H9 (cell line): ENCODE data around the gene LRRTM2. TPM values are rescaled to one million over a fixed set of nuclear protein-coding genes. Genes with fewer than 3 reads are reported as not detected.

Experiments used
- DNase-seq: peaks from one replicate; pipeline ENCODE4 v3.0.0-alpha.2; 2017
- H2AFZ ChIP-seq: one replicate; pipeline ENCODE4 v1.6.1; 2013; ENCODE audit warnings: mild to moderate bottlenecking, low read length, control low read depth, moderate library complexity
- H2AK5ac ChIP-seq: 2 replicates; pipeline ENCODE4 v1.6.1; 2013; ENCODE audit warnings: low read length, control low read depth, mixed read lengths; ENCODE audit not compliant: insufficient read length
- H2BK120ac ChIP-seq: one replicate; pipeline ENCODE4 v1.6.1; 2013; ENCODE audit warnings: low read depth, mild to moderate bottlenecking, low read length, control low read depth, inconsistent platforms; ENCODE audit not compliant: poor library complexity, severe bottlenecking
- H2BK12ac ChIP-seq: 2 replicates; pipeline ENCODE4 v1.6.1; 2013; ENCODE audit warnings: low read length, control low read depth, mixed read lengths, low read depth; ENCODE audit not compliant: insufficient read length
- H2BK15ac ChIP-seq: 2 replicates; pipeline ENCODE4 v1.6.1; 2013; ENCODE audit warnings: low read depth, low read length, control low read depth
- H2BK20ac ChIP-seq: one replicate; pipeline ENCODE4 v1.6.1; 2013; ENCODE audit warnings: low read depth, mild to moderate bottlenecking, low read length, control low read depth, inconsistent platforms; ENCODE audit not compliant: poor library complexity, severe bottlenecking
- H2BK5ac ChIP-seq: 2 replicates; pipeline ENCODE4 v1.6.1; 2013; ENCODE audit warnings: low read length, control low read depth, mixed read lengths; ENCODE audit not compliant: insufficient read length
- H3K14ac ChIP-seq: 2 replicates; pipeline ENCODE4 v1.6.1; 2013; ENCODE audit warnings: low read length, control low read depth; ENCODE audit not compliant: insufficient read depth
- H3K18ac ChIP-seq: 2 replicates; pipeline ENCODE4 v1.6.1; 2013; ENCODE audit warnings: low read depth, mild to moderate bottlenecking, mixed read lengths, low read length, control low read depth; ENCODE audit not compliant: insufficient read length
- H3K23ac ChIP-seq: 2 replicates; pipeline ENCODE4 v1.6.1; 2013; ENCODE audit warnings: low read length, control low read depth, mixed read lengths, low read depth; ENCODE audit not compliant: insufficient read length
- H3K23me2 ChIP-seq: 2 replicates; pipeline ENCODE4 v1.6.1; 2013; ENCODE audit warnings: low read depth, mild to moderate bottlenecking, mixed read lengths, low read length, control low read depth; ENCODE audit not compliant: insufficient read length, poor library complexity, severe bottlenecking
- H3K27ac ChIP-seq: 2 replicates; pipeline ENCODE4 v1.5.1; 2013; ENCODE audit warnings: low read length, control low read depth, mixed read lengths, low read depth; ENCODE audit not compliant: insufficient read length
- H3K27me3 ChIP-seq: 2 replicates; pipeline ENCODE4 v1.6.1; 2013; ENCODE audit warnings: low read length, control low read depth, inconsistent platforms; ENCODE audit not compliant: insufficient read depth
- H3K4ac ChIP-seq: 2 replicates; pipeline ENCODE4 v1.6.1; 2013; ENCODE audit warnings: low read depth, mild to moderate bottlenecking, control low read depth, inconsistent platforms, low read length, moderate library complexity
- H3K4me1 ChIP-seq: 2 replicates; pipeline ENCODE4 v1.6.1; 2013; ENCODE audit warnings: low read length, control low read depth, inconsistent platforms; ENCODE audit not compliant: insufficient read depth
- H3K4me2 ChIP-seq: 2 replicates; pipeline ENCODE4 v1.6.1; 2013; ENCODE audit warnings: low read length, control low read depth, mixed read lengths; ENCODE audit not compliant: insufficient read length, insufficient read depth
- H3K56ac ChIP-seq: 2 replicates; pipeline ENCODE4 v1.6.1; 2013; ENCODE audit warnings: low read depth, mild to moderate bottlenecking, mixed read lengths, low read length, control low read depth; ENCODE audit not compliant: insufficient read length
- H3K79me1 ChIP-seq: 2 replicates; pipeline ENCODE4 v1.6.1; 2013; ENCODE audit warnings: low read depth, mild to moderate bottlenecking, moderate library complexity, low read length, control low read depth, inconsistent platforms; ENCODE audit not compliant: insufficient read depth, poor library complexity, severe bottlenecking
- H3K79me2 ChIP-seq: 2 replicates; pipeline ENCODE4 v1.6.1; 2013; ENCODE audit warnings: low read length, control low read depth, inconsistent platforms; ENCODE audit not compliant: insufficient read depth
- H3K9ac ChIP-seq: 2 replicates; pipeline ENCODE4 v1.6.1; 2013; ENCODE audit warnings: low read length, control low read depth, mixed read lengths; ENCODE audit not compliant: insufficient read length; ENCODE audit errors: extremely low read depth
- H3K9me3 ChIP-seq: one replicate; pipeline ENCODE4 v1.6.1; 2013; ENCODE audit warnings: low read depth, low read length, inconsistent platforms; ENCODE audit not compliant: control insufficient read depth
- H3T11ph ChIP-seq: one replicate; pipeline ENCODE4 v1.6.1; 2013; ENCODE audit warnings: mild to moderate bottlenecking, low read length, control low read depth, inconsistent platforms
- H4K20me1 ChIP-seq: one replicate; pipeline ENCODE4 v1.6.1; 2013; ENCODE audit not compliant: control insufficient read depth, insufficient read length, insufficient read depth
- H4K5ac ChIP-seq: 2 replicates; pipeline ENCODE4 v1.6.1; 2013; ENCODE audit warnings: low read depth, mild to moderate bottlenecking, mixed read lengths, low read length, control low read depth; ENCODE audit not compliant: insufficient read length
- H4K8ac ChIP-seq: replicated peaks from 2 replicates; pipeline ENCODE4 v1.6.1; 2013; ENCODE audit warnings: low read length, control low read depth, mixed read lengths, low read depth; ENCODE audit not compliant: insufficient read length
- H4K91ac ChIP-seq: 2 replicates; pipeline ENCODE4 v1.6.1; 2013; ENCODE audit warnings: low read depth, mild to moderate bottlenecking, moderate library complexity, mixed read lengths, low read length, control low read depth; ENCODE audit not compliant: insufficient read length
- H3K27ac Mint-ChIP-seq, 3 experiments: 2 replicates in 2 of 3; 3 replicates in 1 of 3; pipeline ENCODE4 v1.8.0; 2020 to 2021; ENCODE audit warnings: mixed read lengths in 3 of 3, mild to moderate bottlenecking in 1 of 3, moderate library complexity in 1 of 3
- H3K27me3 Mint-ChIP-seq: 2 replicates; pipeline ENCODE4 v1.8.0; 2021; ENCODE audit warnings: low read depth, mild to moderate bottlenecking, moderate library complexity, mixed read lengths
- H3K36me3 Mint-ChIP-seq, 3 experiments: 2 replicates in 2 of 3; 3 replicates in 1 of 3; pipeline ENCODE4 v1.8.0; 2020 to 2021; ENCODE audit warnings: low read depth in 3 of 3, mixed read lengths in 3 of 3; ENCODE audit not compliant: insufficient read depth in 1 of 3
- H3K4me1 Mint-ChIP-seq, 2 experiments: 2 replicates each; pipeline ENCODE4 v1.8.0; 2020; ENCODE audit warnings: mixed read lengths in 2 of 2
- H3K4me3 Mint-ChIP-seq, 2 experiments: 2 replicates in 1 of 2; 3 replicates in 1 of 2; pipeline ENCODE4 v1.8.0; 2020 to 2021; ENCODE audit warnings: mild to moderate bottlenecking in 2 of 2, mixed read lengths in 2 of 2, moderate library complexity in 1 of 2
- H3K9me3 Mint-ChIP-seq, 2 experiments: 2 replicates in 1 of 2; 3 replicates in 1 of 2; pipeline ENCODE4 v1.8.0; 2020; ENCODE audit warnings: mild to moderate bottlenecking in 2 of 2, mixed read lengths in 2 of 2, moderate library complexity in 1 of 2
- WGBS: extraction: QIAGEN DNeasy Blood & Tissue Kit; methylation state at CpG from one replicate; pipeline ENCODE4 v1.1.7; 2013; ENCODE audit warnings: missing lambda C conversion rate, low lambda C conversion rate, mixed read lengths; ENCODE audit not compliant: insufficient read length; ENCODE audit errors: extremely low coverage; 5-methylcytosine and 5-hydroxymethylcytosine counted together
- total RNA-seq: library from RNA; stranded (reverse); gene quantifications from 2 replicates; pipeline ENCODE4 v1.2.1, GENCODE V29; 2021
- TF ChIP-seq, protein P1 (sequence below): fragments of 200-600 bp; sonication (generic); conservative IDR thresholded peaks from 3 replicates; pipeline ENCODE4 v1.8.0; 2021; ENCODE audit warnings: antibody characterized with exemption, mild to moderate bottlenecking

LRRTM2 gene
- total RNA-seq, 1 experiment from 2014 or later = not detected

DNA sequence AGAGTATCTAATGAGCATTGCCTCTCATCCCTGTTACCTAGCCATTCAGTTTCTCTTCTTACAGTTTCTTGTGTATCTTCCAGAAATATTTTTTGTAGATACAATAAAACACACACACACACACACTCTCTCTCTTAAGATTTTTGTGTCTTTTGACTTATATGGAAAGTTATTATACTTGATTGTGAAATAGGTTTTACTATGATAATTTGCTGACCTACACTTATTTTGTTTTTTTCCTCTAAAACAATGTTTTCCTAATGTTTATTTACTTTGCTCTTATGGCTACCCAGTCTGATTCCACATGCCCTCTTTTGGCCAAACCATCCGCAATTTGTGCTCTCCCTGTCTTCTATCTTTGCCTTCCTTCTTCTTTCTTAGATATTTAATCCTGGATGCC is 25.3 kb downstream of the LRRTM2 start:
- Mint-ChIP-seq H3K27ac (peak overlapping the region in 1 of 3 experiments; percentile 1; a peak in 2 of 7 replicates), H3K36me3 (peaks cover 0 to 9% (median 0%) of the 10 kb centered on the region in 3 experiments; a peak in 1 of 7 replicates), H3K4me1 (peaks cover 52 to 56% of the 10 kb centered on the region in 2 experiments), H3K9me3 (no peaks in the 10 kb centered on the region), H3K4me3 (no peak overlapping the region), H3K27me3 (no peaks in the 10 kb centered on the region)
- TF ChIP-seq, protein P1, sequence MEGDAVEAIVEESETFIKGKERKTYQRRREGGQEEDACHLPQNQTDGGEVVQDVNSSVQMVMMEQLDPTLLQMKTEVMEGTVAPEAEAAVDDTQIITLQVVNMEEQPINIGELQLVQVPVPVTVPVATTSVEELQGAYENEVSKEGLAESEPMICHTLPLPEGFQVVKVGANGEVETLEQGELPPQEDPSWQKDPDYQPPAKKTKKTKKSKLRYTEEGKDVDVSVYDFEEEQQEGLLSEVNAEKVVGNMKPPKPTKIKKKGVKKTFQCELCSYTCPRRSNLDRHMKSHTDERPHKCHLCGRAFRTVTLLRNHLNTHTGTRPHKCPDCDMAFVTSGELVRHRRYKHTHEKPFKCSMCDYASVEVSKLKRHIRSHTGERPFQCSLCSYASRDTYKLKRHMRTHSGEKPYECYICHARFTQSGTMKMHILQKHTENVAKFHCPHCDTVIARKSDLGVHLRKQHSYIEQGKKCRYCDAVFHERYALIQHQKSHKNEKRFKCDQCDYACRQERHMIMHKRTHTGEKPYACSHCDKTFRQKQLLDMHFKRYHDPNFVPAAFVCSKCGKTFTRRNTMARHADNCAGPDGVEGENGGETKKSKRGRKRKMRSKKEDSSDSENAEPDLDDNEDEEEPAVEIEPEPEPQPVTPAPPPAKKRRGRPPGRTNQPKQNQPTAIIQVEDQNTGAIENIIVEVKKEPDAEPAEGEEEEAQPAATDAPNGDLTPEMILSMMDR = no peak
- H3K9ac ChIP-seq = no peak overlapping the region
- H2AK5ac ChIP-seq = no peak overlapping the region
- no peak overlapping the region for H2BK12ac ChIP-seq
- H3K4ac ChIP-seq = no peak overlapping the region
- no peak overlapping the region for H3T11ph ChIP-seq
- no peak overlapping the region for H4K5ac ChIP-seq
- H3K23ac ChIP-seq = no peak overlapping the region
- no peak overlapping the region for H3K56ac ChIP-seq
- H3K79me1 ChIP-seq = peaks cover 9% of the 10 kb centered on the region
- no peak for DNase-seq
- WGBS = no CpG with 5 or more reads among the region's 1 CpG
- no peak overlapping the region for H3K27ac ChIP-seq
- H3K23me2 ChIP-seq = no peaks in the 10 kb centered on the region
- H3K4me1 ChIP-seq = no peaks in the 10 kb centered on the region; the same call in 1 of the 2 replicates
- no peak overlapping the region for H3K18ac ChIP-seq
- no peak overlapping the region for H4K8ac ChIP-seq
- H3K27me3 ChIP-seq = no peaks in the 10 kb centered on the region
- no peak overlapping the region for H3K14ac ChIP-seq
- H2BK5ac ChIP-seq = no peak overlapping the region
- H4K20me1 ChIP-seq = no peaks in the 10 kb centered on the region
- H2BK120ac ChIP-seq = no peak overlapping the region
- no peak overlapping the region for H2BK15ac ChIP-seq
- no peaks in the 10 kb centered on the region; the same call in 1 of the 2 replicates for H3K79me2 ChIP-seq
- H2AFZ ChIP-seq = no peak overlapping the region
- no peak overlapping the region for H2BK20ac ChIP-seq
- H3K9me3 ChIP-seq = no peaks in the 10 kb centered on the region
- no peak overlapping the region for H4K91ac ChIP-seq
- H3K4me2 ChIP-seq = no peak overlapping the region
